ENCODE measurements around the gene MTMR11.
"Not testable (repeated sequence)": the region's sequence is repeated elsewhere in the genome, so short reads cannot be mapped to it uniquely, and the experiment has no call there.

MTMR11 gene, protein sequence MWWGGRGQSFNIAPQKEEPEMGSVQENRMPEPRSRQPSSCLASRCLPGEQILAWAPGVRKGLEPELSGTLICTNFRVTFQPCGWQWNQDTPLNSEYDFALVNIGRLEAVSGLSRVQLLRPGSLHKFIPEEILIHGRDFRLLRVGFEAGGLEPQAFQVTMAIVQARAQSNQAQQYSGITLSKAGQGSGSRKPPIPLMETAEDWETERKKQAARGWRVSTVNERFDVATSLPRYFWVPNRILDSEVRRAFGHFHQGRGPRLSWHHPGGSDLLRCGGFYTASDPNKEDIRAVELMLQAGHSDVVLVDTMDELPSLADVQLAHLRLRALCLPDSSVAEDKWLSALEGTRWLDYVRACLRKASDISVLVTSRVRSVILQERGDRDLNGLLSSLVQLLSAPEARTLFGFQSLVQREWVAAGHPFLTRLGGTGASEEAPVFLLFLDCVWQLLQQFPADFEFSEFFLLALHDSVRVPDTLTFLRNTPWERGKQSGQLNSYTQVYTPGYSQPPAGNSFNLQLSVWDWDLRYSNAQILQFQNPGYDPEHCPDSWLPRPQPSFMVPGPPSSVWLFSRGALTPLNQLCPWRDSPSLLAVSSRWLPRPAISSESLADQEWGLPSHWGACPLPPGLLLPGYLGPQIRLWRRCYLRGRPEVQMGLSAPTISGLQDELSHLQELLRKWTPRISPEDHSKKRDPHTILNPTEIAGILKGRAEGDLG

DNA sequence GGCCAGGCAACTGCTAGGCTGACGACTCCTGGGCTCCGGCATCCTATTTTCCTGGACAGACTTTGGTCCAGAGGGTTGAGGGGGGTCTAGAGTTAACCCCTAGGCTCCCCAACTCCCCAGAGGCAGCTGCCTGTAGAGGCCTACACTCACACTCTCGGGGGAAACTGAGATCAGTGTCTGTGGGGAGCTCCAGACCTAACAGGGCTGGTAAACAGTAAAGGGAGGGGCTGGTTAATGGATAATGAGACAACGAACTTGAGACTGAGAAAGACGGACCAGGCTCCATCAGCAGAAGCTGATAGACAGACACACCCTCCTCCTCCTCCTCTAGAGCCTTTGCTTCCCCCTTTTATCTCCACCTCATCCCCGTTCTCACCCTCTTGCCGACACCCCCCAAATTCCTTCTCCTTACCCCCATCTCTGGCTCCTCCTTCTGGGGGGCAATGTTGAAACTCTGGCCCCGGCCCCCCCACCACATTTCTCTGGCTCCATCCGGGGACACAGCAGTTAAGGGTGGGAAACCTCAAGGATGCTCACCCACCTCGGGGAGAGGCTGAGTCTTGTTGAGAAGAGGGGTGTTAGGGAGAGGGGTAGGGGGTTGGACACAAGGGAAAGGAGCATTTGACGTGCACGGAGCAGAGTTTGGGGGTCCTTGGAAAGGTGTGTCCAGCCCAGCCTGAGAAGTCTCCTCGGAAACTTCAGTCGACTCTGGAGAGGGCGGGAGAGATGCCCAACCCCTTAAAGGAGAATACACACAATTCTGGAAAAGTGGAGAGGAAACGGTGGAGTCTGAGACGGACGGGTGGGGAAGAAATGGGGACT, at the start of gene MTMR11:
Gene MTMR11 (minus strand): TSS at position 710 of the 822 bp plus-strand sequence. CDS start 232 bp downstream, at position 478.
- DNase-seq (ENCODE audit: low read depth in 2 of 2) = no peak

DNA sequence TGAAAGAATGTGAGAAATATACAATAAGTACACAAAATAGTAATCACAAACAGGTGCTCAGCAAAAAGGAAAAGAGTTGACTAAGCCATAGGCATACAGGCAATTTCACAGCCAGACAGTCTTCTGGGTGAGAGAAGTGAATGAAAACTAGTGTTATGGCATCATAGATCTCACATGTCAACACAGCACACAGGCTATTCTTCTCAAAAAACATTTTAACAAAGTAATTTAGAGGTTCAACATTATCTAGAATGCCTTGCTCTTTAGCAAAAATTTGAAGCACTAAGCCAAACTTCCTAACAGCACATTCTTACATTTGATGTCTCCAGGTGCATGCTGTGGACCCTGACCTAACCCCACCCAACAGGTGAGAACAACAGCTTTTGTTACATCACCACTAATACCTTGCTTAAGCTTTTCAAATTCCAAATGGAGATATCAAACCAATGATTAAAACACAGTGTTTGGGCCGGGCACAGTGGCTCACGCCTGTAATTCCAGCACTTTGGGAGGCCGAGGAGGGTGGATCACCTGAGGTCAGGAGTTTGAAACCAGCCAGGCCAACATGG, 43.4 kb upstream of the MTMR11 start:
- DNase-seq (ENCODE audit: low read depth in 2 of 2) = no peak

DNA sequence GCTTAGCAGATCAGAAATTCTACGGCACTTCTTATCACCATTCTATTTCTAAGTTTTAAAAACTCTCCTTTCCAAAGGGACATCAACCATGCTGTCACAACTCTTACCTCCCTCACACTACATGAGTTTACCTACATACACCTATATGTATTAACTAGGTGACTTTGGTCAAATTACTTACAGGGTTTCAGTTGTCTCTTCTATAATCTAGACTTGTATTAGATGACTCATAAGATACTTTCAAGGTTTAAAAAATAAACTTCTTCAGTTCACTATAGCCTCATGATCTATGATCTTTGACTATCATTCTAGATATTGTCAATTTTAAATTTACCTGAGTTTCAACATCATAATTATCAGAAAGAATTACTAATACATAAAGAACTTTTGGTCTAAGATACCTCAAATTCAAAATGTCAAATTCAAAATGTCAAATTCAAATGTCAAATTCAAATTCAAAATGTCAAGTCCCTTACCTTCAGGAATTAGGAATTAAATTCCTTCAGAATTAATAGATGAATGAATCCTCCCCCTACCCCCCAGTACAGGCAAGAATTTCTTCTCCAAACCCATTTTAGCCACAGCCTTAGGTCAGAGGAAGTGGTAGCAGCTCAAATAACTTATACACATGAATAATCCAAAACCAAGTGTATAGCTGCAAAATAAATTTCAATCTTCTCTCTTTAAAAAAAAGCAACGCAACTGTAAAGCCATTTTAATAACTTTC, 42.7 kb upstream of the MTMR11 start:
- no peak for DNase-seq (ENCODE audit: low read depth in 2 of 2)

DNA sequence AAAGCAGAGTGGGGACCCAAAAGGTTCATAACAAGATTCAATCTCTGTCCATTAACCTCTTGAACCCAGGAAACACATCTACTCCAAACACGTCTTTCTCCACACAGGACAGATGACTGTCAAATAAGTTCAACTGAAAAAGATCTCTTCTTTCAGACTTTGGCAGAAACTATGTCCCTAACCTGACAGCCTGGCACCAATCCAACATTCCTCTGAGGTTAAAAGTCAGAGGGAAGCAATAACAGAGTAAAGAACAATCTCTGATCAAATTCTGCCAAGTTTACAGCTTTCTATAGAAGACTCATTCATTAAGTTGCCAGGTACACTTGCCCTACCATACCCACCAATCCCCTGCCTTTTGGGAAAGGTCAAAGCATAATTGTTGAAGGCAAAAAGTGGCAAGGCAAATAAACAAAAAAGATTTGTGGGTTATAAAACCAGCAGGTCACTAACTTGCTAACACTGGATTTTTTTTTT, 41.9 kb upstream of the MTMR11 start:
- no peak for DNase-seq (ENCODE audit: low read depth in 2 of 2)

DNA sequence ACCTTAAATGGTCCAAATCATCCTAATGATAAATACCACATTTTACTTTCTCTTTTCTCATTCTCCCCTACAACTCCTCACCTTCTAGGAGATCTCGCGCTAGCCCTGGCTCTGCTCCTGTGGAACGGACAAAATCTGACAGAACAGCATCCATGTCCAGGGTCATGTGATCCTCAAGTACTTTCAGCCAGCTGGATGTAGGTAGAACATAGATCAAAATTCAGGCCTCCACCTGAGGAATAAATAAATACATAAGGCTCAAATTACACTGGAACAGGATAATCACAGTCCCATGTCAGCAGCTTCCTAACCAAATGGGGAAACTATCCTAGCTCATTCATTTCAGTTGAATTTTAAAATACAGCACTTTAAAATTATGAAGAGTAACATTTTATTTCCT, 40.7 kb upstream of the MTMR11 start:
- DNase-seq (ENCODE audit: low read depth in 2 of 2) = no peak

DNA sequence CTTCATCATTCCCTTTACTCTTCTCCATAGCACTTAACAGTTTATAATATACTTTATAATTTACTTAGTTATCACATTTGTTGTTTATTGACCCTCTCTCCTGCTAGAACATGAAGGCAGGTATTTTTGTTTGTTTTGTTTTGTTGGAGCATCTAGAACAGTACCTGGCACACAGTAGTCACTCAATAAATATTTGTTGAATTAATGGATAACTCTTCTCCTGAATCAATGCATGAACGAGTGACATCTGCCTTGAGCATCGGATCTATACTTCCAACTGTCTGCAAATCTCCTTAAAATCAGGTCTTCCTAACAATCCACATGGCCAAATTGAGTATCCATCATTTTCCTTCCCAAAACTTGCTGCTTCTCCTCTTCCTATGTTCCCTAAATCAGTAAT, 35.9 kb upstream of the MTMR11 start:
- no peak for DNase-seq (ENCODE audit: low read depth in 2 of 2)

DNA sequence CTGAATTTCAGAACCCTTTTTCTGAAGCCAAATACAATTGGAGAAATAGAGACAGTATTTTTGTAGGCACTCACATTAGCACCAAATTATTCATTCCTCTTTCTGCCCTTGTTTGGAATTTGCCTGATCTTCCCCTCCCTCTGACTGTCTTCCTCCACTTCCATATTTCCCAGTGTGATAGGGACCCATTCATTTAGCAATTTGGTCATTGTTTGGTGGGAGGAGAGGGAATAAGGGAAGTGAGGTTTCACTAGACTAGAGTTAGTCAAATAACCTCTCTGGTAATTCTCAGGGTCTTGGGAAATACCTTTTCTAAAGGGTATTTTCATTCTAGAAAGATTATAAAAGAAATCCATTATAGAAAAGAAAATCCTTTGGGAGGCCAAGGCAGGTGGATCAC, 31.0 kb upstream of the MTMR11 start:
- no peak for DNase-seq (ENCODE audit: low read depth in 2 of 2)

DNA sequence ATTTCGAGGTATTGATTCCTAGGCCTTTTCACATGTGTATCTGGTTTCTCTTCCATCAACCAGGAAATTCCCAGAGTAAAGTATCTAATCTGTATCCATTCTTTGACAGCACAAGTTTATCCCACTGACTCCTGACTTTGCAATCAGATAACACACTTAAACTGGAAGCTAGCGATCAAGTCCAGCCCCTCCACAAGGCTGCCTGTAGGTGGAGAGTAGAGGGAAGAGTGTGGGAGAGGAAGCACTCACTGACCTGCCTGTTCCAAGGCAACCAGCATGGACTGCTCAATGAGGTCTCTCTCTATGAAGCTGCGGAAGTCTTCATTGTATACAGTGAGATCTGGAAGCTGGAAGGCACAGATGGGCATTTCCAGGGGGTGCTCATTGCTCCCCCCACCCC, 30.4 kb upstream of the MTMR11 start:
- DNase-seq (ENCODE audit: low read depth in 2 of 2) = no peak

DNA sequence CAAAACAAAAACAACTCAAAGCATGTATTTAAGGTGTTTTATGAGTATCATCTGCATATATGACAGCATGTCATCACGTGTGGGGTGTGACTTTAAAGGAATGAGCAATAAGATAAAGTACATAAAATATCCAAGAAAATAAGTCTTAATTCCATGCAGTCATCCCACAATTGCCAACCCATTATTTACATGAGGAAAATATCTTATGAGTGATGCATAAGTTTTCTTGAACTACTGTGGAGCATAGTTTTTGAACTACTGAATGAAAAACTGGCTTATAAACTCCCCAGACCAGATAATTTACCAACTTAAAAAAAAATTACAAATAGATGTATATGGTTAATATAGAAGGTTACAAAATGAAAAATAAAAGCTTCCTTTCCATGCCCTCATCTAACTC, 29.7 kb upstream of the MTMR11 start:
- no peak for DNase-seq (ENCODE audit: low read depth in 2 of 2)

DNA sequence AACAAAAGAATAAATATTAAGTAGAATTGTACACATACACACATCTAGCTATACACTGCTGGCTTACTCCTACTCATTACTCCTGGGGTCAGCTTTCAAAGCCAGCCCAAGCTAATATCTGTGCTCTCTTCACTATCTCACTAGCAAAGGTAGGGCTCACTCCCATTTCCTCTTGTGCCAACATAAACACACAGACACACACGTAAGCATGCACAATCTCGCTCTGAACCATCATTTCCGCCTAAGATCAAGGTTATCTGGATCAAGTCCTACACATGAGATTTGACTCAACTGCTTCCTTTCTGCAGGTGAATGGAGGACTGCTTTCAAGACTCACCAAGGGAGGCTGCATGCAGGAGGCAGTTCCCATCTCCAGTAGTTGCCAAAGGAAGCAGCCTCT, 28.8 kb upstream of the MTMR11 start:
- no peak for DNase-seq (ENCODE audit: low read depth in 2 of 2)

DNA sequence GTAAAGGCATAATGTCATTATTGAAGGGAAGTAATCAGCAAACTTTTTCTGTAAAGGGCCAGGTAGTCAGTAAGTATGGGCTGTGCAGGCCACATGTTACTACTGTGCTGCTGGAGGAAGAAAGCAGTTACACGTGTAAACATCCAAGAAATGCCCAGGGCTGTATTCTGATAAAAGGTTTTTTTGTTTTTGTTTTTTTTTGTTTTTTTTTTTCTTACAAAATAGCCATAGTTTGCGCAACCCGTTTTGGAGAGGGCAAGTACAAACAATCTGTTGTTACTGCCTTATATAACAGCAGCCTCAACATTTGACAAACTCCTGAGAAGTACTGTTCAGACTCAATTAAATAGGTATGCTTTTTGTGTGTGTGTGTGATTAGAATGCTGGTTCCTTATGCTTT, 26.7 kb upstream of the MTMR11 start:
- DNase-seq (ENCODE audit: low read depth in 2 of 2) = no peak

DNA sequence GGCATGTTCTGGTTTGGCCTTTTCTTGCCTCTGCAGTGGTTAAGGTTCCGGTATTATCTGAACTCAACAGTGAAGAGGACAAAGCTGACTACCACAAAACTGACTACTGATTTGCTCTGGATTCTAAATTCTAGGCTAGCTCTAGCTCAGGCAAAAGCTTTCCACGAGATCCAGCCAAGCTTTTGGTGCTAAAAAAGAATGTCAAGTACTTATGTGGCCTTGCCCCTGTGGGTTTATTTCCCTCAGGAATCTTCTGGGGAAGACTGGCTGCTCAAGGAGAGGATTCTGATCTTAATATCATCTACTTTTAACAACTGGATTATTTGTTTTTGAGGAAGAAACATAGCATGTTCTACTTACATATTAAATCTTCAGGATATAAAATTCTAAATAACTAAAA, 26.1 kb upstream of the MTMR11 start:
- DNase-seq (ENCODE audit: low read depth in 2 of 2) = no peak

DNA sequence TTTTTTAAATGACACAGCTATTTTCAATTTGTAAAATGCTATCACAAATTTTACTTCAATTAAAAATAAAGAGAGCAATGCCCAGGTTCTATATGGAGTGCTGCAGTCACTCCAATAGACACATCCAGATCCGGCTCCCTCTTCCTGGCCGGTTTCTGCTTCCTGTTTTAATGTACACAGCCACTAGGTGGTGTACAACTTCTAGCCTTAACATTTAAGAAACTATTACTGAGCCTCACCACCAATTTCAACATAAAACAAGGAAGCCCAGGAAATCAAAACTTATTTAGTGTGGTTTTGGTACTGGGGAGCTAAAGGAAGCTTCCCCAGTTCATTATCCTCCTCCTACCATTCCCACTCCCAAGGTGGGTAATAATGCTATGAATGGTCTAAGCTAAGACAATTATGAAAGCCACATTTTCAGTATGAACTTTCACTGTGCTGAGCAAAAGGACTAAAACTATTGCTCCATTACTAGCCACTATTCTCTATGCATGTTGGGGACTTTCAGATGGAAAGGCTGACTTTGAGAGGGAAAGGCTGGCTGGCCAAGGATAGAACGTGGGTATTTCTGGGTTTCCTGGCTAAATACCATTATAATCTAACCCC, 25.5 kb upstream of the MTMR11 start:
- DNase-seq (ENCODE audit: low read depth in 2 of 2) = peak in 1 of 2 experiments; percentile 8

DNA sequence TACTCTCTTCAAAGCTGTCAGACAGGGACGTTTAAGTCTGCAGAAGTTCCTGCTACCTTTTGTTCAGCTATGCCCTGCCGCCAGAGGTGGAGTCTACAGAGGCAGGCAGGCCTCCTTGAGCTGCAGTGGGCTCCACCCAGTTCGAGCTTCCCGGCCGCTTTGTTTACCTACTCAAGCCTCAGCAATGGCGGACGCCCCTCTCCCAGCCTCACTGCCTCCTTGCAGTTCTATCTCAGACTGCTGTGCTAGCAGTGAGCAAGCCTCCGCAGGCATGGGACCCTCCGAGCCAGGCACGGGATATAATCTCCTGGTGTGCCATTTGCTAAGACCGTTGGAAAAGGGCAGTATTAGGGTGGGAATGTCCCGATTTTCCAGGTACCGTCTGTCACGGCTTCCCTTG, 20.9 kb upstream of the MTMR11 start:
- DNase-seq (ENCODE audit: low read depth in 2 of 2) = not testable (repeated sequence)

DNA sequence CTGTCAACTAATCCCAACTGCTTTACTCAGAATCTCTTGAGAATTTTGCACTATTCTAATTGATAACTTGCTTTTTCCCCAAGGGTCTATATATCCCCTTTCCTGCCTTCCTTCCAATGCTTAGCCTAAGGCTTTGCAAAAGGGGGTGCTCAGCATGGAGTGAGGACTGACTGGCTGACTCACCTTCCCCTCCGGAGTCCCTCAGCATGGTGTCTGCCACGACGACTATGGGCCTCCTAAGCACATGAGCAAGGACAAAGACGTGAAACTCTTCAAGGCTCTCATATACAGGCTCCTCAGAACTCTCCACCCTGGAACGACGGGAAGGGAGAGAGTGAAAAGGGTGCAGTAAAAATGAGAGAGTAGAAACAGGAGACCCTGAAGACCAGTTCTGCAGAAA, 13.2 kb upstream of the MTMR11 start:
- DNase-seq (ENCODE audit: low read depth in 2 of 2) = no peak

DNA sequence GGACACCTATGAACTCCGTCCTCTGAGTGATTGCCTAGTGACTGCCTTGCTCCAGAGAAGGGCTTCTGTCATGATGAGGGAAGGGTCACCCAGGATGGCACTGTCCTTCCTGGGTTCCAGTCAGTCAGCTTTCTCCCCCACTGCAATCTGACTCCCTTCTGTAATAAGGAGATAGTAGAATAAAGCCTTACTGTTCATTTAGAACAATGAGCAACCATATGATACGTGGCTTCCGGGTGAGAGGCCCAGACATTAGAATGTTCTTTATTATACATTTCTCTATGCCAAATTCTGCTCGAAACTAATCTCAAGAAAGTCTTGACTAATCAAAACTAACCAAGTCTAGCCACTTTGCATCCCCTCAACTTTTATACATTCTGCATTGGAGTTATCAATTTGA, 8.5 kb upstream of the MTMR11 start:
- DNase-seq (ENCODE audit: low read depth in 2 of 2) = no peak

DNA sequence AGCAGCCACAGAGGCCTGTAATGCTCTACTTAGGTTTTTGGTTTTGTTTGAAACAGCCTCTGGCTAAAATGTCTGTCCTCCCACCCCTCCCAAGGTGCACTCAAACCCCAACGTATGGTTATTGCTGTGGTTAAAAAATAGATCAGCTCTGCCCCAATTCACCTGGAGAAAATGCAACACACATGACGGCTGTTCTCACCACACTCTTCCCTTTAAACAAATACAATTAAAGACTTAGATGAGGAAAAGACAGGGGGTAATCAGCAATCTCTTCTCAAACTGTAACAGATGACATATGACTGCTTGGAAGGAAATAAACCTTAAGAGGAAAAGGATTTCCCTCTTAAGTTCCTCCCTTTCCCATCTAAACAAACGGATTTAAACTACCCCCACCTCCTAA, 6.2 kb upstream of the MTMR11 start:
- DNase-seq (ENCODE audit: low read depth in 2 of 2) = no peak

DNA sequence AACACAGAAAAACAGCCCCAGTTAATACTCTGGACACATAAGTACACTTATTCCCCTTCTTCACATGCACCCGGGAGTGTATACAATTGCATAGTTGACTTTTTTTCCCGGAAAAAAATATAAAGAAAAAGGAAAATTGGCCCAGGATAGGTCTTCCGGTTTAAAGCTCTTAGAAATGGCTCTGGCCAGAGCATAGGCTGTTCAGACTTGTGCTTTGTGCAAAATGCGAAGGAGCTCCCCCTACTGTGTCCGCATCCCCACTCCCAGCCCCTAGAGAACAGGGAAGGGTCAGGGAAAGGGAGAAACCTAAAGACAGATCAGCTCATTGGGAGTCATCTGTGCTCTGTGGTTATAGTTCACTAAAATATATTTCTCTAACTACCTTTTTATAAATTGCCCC, 5.5 kb upstream of the MTMR11 start:
- DNase-seq (ENCODE audit: low read depth in 2 of 2) = no peak

DNA sequence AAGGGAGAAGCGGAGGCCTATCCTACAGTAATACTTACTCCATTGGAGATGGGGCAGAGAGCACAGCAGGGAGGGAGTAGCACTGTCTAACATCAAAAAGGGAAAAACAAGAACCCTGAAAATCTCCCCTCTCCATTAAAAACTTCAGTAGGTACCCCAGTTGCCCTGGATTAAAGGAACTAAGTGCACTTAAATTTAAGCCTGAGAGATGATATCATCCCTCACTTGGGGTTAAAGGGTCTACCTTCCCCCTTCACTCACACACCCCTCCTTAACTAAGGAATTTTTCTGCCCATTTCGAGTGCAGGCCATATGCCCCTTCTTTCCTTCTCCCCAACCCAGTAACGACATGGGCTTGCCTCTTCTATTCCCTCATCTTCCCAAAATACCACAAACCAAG, 3.7 kb upstream of the MTMR11 start:
- no peak for DNase-seq (ENCODE audit: low read depth in 2 of 2)

DNA sequence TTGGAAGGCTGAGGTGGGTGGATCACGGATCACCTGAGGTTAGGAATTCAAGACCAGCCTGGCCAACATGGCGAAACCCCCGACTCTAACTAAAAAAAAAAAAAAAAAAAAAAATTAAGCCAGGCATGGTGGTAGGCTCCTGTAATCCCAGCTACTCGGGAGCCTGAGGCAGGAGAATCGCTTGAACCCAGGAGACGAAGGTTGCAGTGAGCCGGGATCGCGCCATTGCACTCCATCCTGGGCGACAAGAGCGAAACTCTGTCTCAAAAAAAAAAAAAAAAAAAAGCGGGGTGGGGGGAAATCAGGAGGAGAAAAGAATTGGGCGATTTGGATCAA, 2.0 kb upstream of the MTMR11 start:
- not testable (repeated sequence) for DNase-seq (ENCODE audit: low read depth in 2 of 2)

DNA sequence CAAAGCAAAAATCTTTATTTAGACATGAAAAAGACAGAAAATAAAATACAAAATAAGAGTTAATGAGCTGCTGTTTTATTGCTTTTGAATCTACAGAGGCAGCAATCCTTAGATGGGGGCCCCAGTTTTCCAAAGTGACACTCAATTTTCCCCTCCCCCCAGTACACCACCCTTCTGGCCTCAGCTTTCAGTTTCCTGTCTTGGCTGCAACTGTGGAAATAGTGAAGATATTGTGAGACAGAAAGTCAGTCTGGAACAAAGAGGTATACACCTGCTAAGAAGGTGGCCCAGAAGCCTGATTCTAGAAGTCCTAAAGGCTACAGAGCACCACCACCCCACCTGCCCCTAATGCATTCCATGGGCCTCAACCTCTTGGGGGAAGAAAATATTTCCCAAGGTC, 1.1 kb upstream of the MTMR11 start:
- no peak for DNase-seq (ENCODE audit: low read depth in 2 of 2)

Data from stimulated activated CD4-positive, alpha-beta T cell treated with anti-CD3 and anti-CD28 coated beads, Interleukin-12 subunit alpha, Interleukin-12 subunit beta, amount 100 ng/mL, for 24 hours (primary cell).